Sigmoid colon (tissue), 7 donors: ENCODE data around the gene PSKH1. TPM values are rescaled to one million over a fixed set of nuclear protein-coding genes. Genes with fewer than 3 reads are reported as not detected.
A peak's percentile ranks its signal among the peaks of the same experiment; 100 is the strongest.

ENCODE experiments used
- DNase-seq: peaks from one replicate; pipeline ENCODE4 v3.0.0-alpha.2; 2019
- H3K27ac ChIP-seq, 4 donors: fragments of 200-600 bp; sonication (generic); one replicate each; pipeline ENCODE4 v1.5.1; 2016 to 2019; ENCODE audit warnings: mild to moderate bottlenecking in 1 of 4
- H3K27me3 ChIP-seq, 3 donors: fragments of 200-600 bp; sonication (generic); one replicate each; pipeline ENCODE4 v1.5.1; 2019; ENCODE audit warnings: mild to moderate bottlenecking in 1 of 3
- H3K36me3 ChIP-seq, 4 donors: fragments of 200-600 bp; sonication (generic); one replicate each; pipeline ENCODE4 v1.5.1; 2016 to 2019
- H3K4me1 ChIP-seq, 4 donors: fragments of 200-600 bp; sonication (generic); one replicate each; pipeline ENCODE4 v1.5.1; 2017 to 2019
- H3K4me3 ChIP-seq, 4 donors: fragments of 200-600 bp; sonication (generic); one replicate each; pipeline ENCODE4 v1.5.1; 2017 to 2019; ENCODE audit warnings: mild to moderate bottlenecking in 2 of 4, moderate library complexity in 1 of 4
- H3K9me3 ChIP-seq, 4 donors: fragments of 200-600 bp in 3 of 4; sonication (generic) in 3 of 4; one replicate each; pipeline versions ENCODE4 v1.5.1 to v1.6.1; 2013 to 2019
- EP300 ChIP-seq, 4 donors: sonication (generic); formaldehyde crosslinking; IDR thresholded peaks; one replicate each; pipeline ENCODE4 v1.6.1; 2017; ENCODE audit warnings: antibody characterized with exemption in 4 of 4
- POLR2A ChIP-seq, 2 donors: fragments of 450-650 bp; IDR thresholded peaks; one replicate each; pipeline ENCODE4 v1.6.1; 2016; ENCODE audit warnings: antibody characterized with exemption in 2 of 2, mild to moderate bottlenecking in 2 of 2, moderate library complexity in 2 of 2
- POLR2AphosphoS5 ChIP-seq, 4 donors: sonication (generic); formaldehyde crosslinking; IDR thresholded peaks; one replicate each; pipeline ENCODE4 v1.6.1; 2017; ENCODE audit warnings: antibody characterized with exemption in 4 of 4
- WGBS, 2 donors: extraction: QIAGEN DNeasy Blood & Tissue Kit; methylation state at CpG; one replicate each; pipeline ENCODE4 v1.1.7; 2013; 5-methylcytosine and 5-hydroxymethylcytosine counted together
- intact Hi-C: fragments of 100-400 bp; cut with DNase I; formaldehyde crosslinking; loops from one replicate; pipeline ENCODE4 v1.15.1; 2023
- polyA plus RNA-seq, 3 donors: library from polyadenylated mRNA; stranded (reverse); fragments of 200-250 nt; gene quantifications; one replicate each; pipeline ENCODE4 v1.2.3, GENCODE V29; 2013
- total RNA-seq, 4 donors: library from RNA; depleted of rRNA; stranded (reverse); fragments of >200 nt; gene quantifications; one replicate each; pipeline ENCODE4 v1.1.0, GENCODE V29; 2016
- TF ChIP-seq, protein P1 (sequence below), 4 experiments: fragments of 450-650 bp in 3 of 4; fragments of 200-600 bp in 1 of 4; IDR thresholded peaks; one replicate each; pipeline ENCODE4 v1.5.1; 2016 to 2019; ENCODE audit warnings: antibody characterized with exemption in 4 of 4, mild to moderate bottlenecking in 3 of 4, moderate library complexity in 2 of 4
- donor health status: healthy with polysubstance abuse.
- donor health status: Bipolar disorder and iron deficiency.
- donor health status: healthy.

Gene PSKH1
- total and polyA plus RNA-seq, 7 donors: 13.9 to 29.2 (median 20.8) TPM

DNA sequence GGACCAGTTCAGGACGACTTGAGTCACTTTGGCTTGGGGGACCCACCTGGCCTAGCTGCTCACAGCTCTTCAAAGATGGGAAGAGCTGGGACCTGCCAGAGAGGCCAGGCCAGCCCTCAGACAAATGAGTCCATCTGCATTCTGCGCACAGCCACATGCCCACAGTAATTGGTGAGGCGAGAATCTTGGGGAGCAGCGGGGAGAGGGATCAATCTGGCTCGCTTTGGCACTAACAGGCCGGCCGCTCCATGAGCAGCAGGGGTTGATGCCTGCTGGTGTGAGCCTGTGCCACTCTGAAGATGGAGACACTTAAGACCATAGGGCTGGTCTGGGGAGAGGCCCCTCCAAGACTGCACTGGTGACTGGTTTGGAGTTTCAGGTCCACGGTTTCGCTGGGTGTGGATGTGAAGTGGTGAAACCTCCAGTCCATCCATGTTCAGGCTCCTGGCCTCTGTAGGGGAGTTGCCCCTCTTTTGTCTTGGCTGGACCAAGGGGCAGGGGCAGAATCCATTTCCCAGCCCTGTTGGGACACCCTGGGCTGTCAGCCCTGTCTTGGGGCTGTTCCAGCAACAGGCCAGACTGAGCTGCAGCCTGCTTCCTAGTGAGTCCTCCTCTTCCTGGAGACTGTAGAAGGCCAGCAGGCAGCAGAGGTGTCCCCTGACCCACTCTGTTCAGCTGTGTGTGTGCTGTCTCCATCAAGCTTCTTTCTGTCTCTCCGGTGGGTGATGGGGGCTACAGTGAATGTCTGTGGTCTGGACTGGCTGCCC is 31.3 kb downstream of the PSKH1 start:
- 86 to 96% methylated on average over 10 of the region's 10 CpGs for WGBS, 2 donors
- no peak overlapping the region for H3K4me3 ChIP-seq
- intact Hi-C loops: no loop called here
- TF ChIP-seq, protein P1, sequence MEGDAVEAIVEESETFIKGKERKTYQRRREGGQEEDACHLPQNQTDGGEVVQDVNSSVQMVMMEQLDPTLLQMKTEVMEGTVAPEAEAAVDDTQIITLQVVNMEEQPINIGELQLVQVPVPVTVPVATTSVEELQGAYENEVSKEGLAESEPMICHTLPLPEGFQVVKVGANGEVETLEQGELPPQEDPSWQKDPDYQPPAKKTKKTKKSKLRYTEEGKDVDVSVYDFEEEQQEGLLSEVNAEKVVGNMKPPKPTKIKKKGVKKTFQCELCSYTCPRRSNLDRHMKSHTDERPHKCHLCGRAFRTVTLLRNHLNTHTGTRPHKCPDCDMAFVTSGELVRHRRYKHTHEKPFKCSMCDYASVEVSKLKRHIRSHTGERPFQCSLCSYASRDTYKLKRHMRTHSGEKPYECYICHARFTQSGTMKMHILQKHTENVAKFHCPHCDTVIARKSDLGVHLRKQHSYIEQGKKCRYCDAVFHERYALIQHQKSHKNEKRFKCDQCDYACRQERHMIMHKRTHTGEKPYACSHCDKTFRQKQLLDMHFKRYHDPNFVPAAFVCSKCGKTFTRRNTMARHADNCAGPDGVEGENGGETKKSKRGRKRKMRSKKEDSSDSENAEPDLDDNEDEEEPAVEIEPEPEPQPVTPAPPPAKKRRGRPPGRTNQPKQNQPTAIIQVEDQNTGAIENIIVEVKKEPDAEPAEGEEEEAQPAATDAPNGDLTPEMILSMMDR (IDR thresholded peaks at IDR 0.05): no peak
- no peak for TF ChIP-seq EP300 (IDR thresholded peaks at IDR 0.05)
- TF ChIP-seq POLR2AphosphoS5 (IDR thresholded peaks at IDR 0.05): no peak
- no peak for TF ChIP-seq POLR2A (IDR thresholded peaks at IDR 0.05)
- H3K36me3 ChIP-seq: peaks cover 8 to 31% (median 13%) of the 10 kb centered on the region in 4 donors
- H3K27me3 ChIP-seq: no peaks in the 10 kb centered on the region
- peak overlapping the region in 1 of 4 donors; percentile 2 for H3K27ac ChIP-seq
- H3K9me3 ChIP-seq: no peaks in the 10 kb centered on the region
- no peak for DNase-seq
- H3K4me1 ChIP-seq: peaks cover 0 to 31% (median 15%) of the 10 kb centered on the region in 4 donors

- Histone ChIP-seq H3K4me1 (peaks cover 0 to 23% (median 11%) of the 10 kb centered on the region in 4 donors), H3K27ac (peak overlapping the region in 1 of 4 donors; percentile 14), H3K9me3 (no peaks in the 10 kb centered on the region), H3K27me3 (no peaks in the 10 kb centered on the region), H3K4me3 (no peak overlapping the region), H3K36me3 (peaks cover 8 to 47% (median 19%) of the 10 kb centered on the region in 4 donors)
- DNase-seq: no peak
- TF ChIP-seq, protein P1 (IDR thresholded peaks at IDR 0.05): no peak
- TF ChIP-seq POLR2AphosphoS5 (IDR thresholded peaks at IDR 0.05) (no peak), POLR2A (IDR thresholded peaks at IDR 0.05) (no peak), EP300 (IDR thresholded peaks at IDR 0.05) (no peak)
- WGBS, 2 donors: 60 to 70% methylated on average over 13 of the region's 13 CpGs
- intact Hi-C loops: loop anchor here (5.0 kb wide), 1 partner anchor 109 kb away; no protein-coding TSS in a partner anchor
Observed at GRCh38 chr16:67926181-67926750, 33.2 kb downstream of the PSKH1 start.

GRCh38 chr16:67927131-67927941 is 34.3 kb downstream of the PSKH1 start:
- Histone ChIP-seq H3K36me3 (peaks cover 8 to 53% (median 19%) of the 10 kb centered on the region in 4 donors), H3K4me1 (peaks cover 0 to 23% (median 11%) of the 10 kb centered on the region in 4 donors), H3K27me3 (no peaks in the 10 kb centered on the region), H3K27ac (no peak overlapping the region), H3K4me3 (no peak overlapping the region), H3K9me3 (no peaks in the 10 kb centered on the region)
- no peak for DNase-seq
- no peak for TF ChIP-seq POLR2AphosphoS5 (IDR thresholded peaks at IDR 0.05)
- no peak for TF ChIP-seq EP300 (IDR thresholded peaks at IDR 0.05)
- no peak for TF ChIP-seq POLR2A (IDR thresholded peaks at IDR 0.05)
- TF ChIP-seq, protein P1 (IDR thresholded peaks at IDR 0.05): no peak
- 91 to 93% methylated on average over 22 of the region's 22 CpGs for WGBS, 2 donors
- intact Hi-C loops: loop anchor here (5.0 kb wide), 1 partner anchor 110 kb away; no protein-coding TSS in a partner anchor

GRCh38 chr16:67928147-67928546 is 35.1 kb downstream of the PSKH1 start:
- no peak for TF ChIP-seq EP300 (IDR thresholded peaks at IDR 0.05)
- TF ChIP-seq, protein P1 (IDR thresholded peaks at IDR 0.05): no peak
- H3K27me3 ChIP-seq: no peaks in the 10 kb centered on the region
- no peaks in the 10 kb centered on the region for H3K9me3 ChIP-seq
- no peak for DNase-seq
- H3K4me3 ChIP-seq: no peak overlapping the region
- H3K27ac ChIP-seq: no peak overlapping the region
- intact Hi-C loops: loop anchor here (1.0 to 5.0 kb wide), 2 partner anchors 45 to 111 kb away; no protein-coding TSS in a partner anchor
- peaks cover 8 to 52% (median 19%) of the 10 kb centered on the region in 4 donors for H3K36me3 ChIP-seq
- peaks cover 0 to 20% (median 11%) of the 10 kb centered on the region in 4 donors for H3K4me1 ChIP-seq
- WGBS, 2 donors: 66 to 82% methylated on average over 7 of the region's 7 CpGs
